GM12878 (cell line): ENCODE data around the gene TRAF3. TPM values are rescaled to one million over a fixed set of nuclear protein-coding genes. Genes with fewer than 3 reads are reported as not detected.

Source experiments
- ATAC-seq: fragments of 200-7000 bp; cut with Tn5 transposase; 3 replicates; pipeline ENCODE4 v1.9.1; 2020; ENCODE audit warnings: mild to moderate bottlenecking, moderate library complexity
- BruUV-seq: library from RNA; stranded (reverse); fragments of 400-500 nt; replicated peaks from 2 replicates; lab custom pipeline; 2021; lab: Mats Ljungman, UMichigan
- CTCF ChIA-PET: fragments of 300-600 bp; sonication (Branson Sonifier 250); formaldehyde crosslinking; extraction: SDS; loops from one replicate; lab custom pipeline; 2021; ENCODE audit warnings: inconsistent platforms; lab: Yijun Ruan, JAX
- POLR2A ChIA-PET: fragments of 350-600 bp; formaldehyde crosslinking; extraction: SDS; loops from one replicate; lab custom pipeline; 2021; ENCODE audit warnings: inconsistent platforms; lab: Charles Lee
- RAD21 ChIA-PET: fragments of 300-600 bp; sonication (Branson Sonifier 250); formaldehyde crosslinking; loops from one replicate; lab custom pipeline; 2023; ENCODE audit warnings: antibody characterized with exemption; ENCODE audit not compliant: unreplicated experiment; lab: Charles Lee
- SMC1A ChIA-PET: fragments of 300-600 bp; sonication (Branson Sonifier 250); formaldehyde crosslinking; loops from one replicate; lab custom pipeline; 2023; ENCODE audit not compliant: unreplicated experiment, uncharacterized antibody; lab: Charles Lee
- DNase-seq: peaks from one replicate; pipeline ENCODE4 v3.0.0-alpha.2; 2011; ENCODE audit warnings: low read depth, low spot score
- FAIRE-seq: peaks from 3 replicates; lab custom pipeline; 2011; peaks lifted over from hg19 to GRCh38; lab: Jason Lieb, UNC
- H2AFZ ChIP-seq: 2 replicates; pipeline ENCODE4 v1.6.0; 2011; ENCODE audit warnings: low read depth, low read length, control low read depth; ENCODE audit not compliant: control insufficient read depth
- H3K27ac ChIP-seq: 2 replicates; pipeline ENCODE4 v1.5.1; 2011; ENCODE audit warnings: control low read depth; ENCODE audit not compliant: control insufficient read depth, insufficient read depth
- H3K27me3 ChIP-seq, 2 experiments: replicated peaks in 1 of 2; 2 replicates each; pipeline versions ENCODE4 v1.6.0 to v1.6.1; 2011; ENCODE audit warnings: low read length in 1 of 2; ENCODE audit not compliant: control insufficient read depth in 2 of 2, insufficient read depth in 2 of 2
- H3K36me3 ChIP-seq, 2 experiments: 2 replicates each; pipeline ENCODE4 v1.5.1; 2011; ENCODE audit warnings: low read length in 1 of 2; ENCODE audit not compliant: control insufficient read depth in 2 of 2, insufficient read depth in 2 of 2
- H3K4me1 ChIP-seq: 2 replicates; pipeline ENCODE4 v1.6.1; 2011; ENCODE audit warnings: mild to moderate bottlenecking, low read length, moderate library complexity, mixed read lengths; ENCODE audit not compliant: control insufficient read depth, insufficient read depth
- H3K4me2 ChIP-seq: 2 replicates; pipeline ENCODE4 v1.6.0; 2011; ENCODE audit warnings: control low read depth; ENCODE audit not compliant: control insufficient read depth, insufficient read depth
- H3K4me3 ChIP-seq: fragments of 200-600 bp; sonication (generic); 2 replicates; pipeline ENCODE4 v1.5.1; 2016
- H3K79me2 ChIP-seq: 2 replicates; pipeline ENCODE4 v1.6.0; 2011; ENCODE audit warnings: low read length; ENCODE audit not compliant: control insufficient read depth, insufficient read depth
- H3K9ac ChIP-seq: 2 replicates; pipeline ENCODE4 v1.8.0; 2011; ENCODE audit warnings: low read length, control low read depth, mixed read lengths; ENCODE audit not compliant: control insufficient read depth, insufficient read depth
- H3K9me3 ChIP-seq: replicated peaks from 3 replicates; pipeline ENCODE4 v1.5.1; 2011; ENCODE audit warnings: mild to moderate bottlenecking, low read length; ENCODE audit not compliant: control insufficient read depth, insufficient read depth
- H4K20me1 ChIP-seq: 2 replicates; pipeline ENCODE4 v1.6.0; 2011; ENCODE audit not compliant: control insufficient read depth, insufficient read depth
- CBFB ChIP-seq: IDR thresholded peaks from 2 replicates; pipeline ENCODE4 v1.6.1; 2016; ENCODE audit warnings: antibody characterized with exemption, low read depth
- DPF2 ChIP-seq: fragments of 450-650 bp; IDR thresholded peaks from 2 replicates; pipeline ENCODE4 v1.6.1; 2017; ENCODE audit warnings: mild to moderate bottlenecking
- HDAC2 ChIP-seq: fragments of 200-600 bp; sonication (generic); IDR thresholded peaks from 2 replicates; pipeline ENCODE4 v1.6.1; 2017
- HDAC6 ChIP-seq: fragments of 200-600 bp; sonication (generic); IDR thresholded peaks from one replicate; pipeline ENCODE4 v1.8.0; 2017; ENCODE audit warnings: antibody characterized with exemption; ENCODE audit not compliant: unreplicated experiment
- HDGF ChIP-seq: fragments of 450-650 bp; IDR thresholded peaks from 2 replicates; pipeline ENCODE4 v1.6.1; 2016; ENCODE audit warnings: antibody characterized with exemption
- NR2F1 ChIP-seq: fragments of 450-650 bp; conservative IDR thresholded peaks from 2 replicates; pipeline ENCODE4 v1.6.1; 2017; ENCODE audit warnings: mild to moderate bottlenecking
- RBBP5 ChIP-seq: fragments of 200-600 bp; sonication (generic); conservative IDR thresholded peaks from 2 replicates; pipeline ENCODE4 v1.6.1; 2016
- ZZZ3 ChIP-seq: IDR thresholded peaks from 2 replicates; pipeline ENCODE4 v1.6.1; 2011; ENCODE audit warnings: low read depth; ENCODE audit not compliant: control insufficient read depth, insufficient read length
- WGBS: methylation state at CpG from one replicate; pipeline ENCODE4 v1.1.6; 2016; ENCODE audit warnings: low lambda C conversion rate; ENCODE audit not compliant: insufficient replicate concordance, insufficient coverage; ENCODE audit errors: missing lambda C conversion rate; 5-methylcytosine and 5-hydroxymethylcytosine counted together
- in situ Hi-C: fragments of 300-500 bp; cut with MboI; formaldehyde crosslinking; loops from 9 replicates; pipeline ENCODE4 v1.14.3; 2018; ENCODE audit warnings: mixed read lengths
- intact Hi-C: fragments of 100-400 bp; cut with micrococcal nuclease; formaldehyde crosslinking; loops from one replicate; pipeline ENCODE4 v1.14.2; 2022; ENCODE audit not compliant: unreplicated experiment
- polyA plus RNA-seq, 11 experiments: library from polyadenylated mRNA; depleted of rRNA in 4 of 11; unstranded in 6 of 11; stranded (reverse) in 5 of 11; fragments of >200 nt; fragmentation: Nextera tagmentation in 4 of 11; fragmentation: Illumina TruSeq in 1 of 11; extraction: Ambion mirVana in 4 of 11; extraction: Trizol in 1 of 11; gene quantifications; 1 replicate in 1 of 11; 2 replicates in 10 of 11; pipeline versions ENCODE4 v1.2.1 to v1.2.3, GENCODE V29; 2011 to 2016; ENCODE audit warnings: inconsistent platforms in 2 of 11, missing spikeins in 2 of 11, low read depth in 1 of 11
- total RNA-seq, 4 experiments: library from RNA; depleted of rRNA in 3 of 4; stranded (reverse); fragments of >200 nt in 3 of 4; fragmentation: Illumina TruSeq in 1 of 4; extraction: Trizol in 1 of 4; gene quantifications; 2 replicates each; pipeline versions ENCODE4 v1.2.1 to v1.2.3, GENCODE V29; 2013 to 2021
- TF ChIP-seq, protein P1 (sequence below): IDR thresholded peaks from 2 replicates; pipeline ENCODE4 v1.6.1; 2012; ENCODE audit warnings: low read length, inconsistent platforms

The TRAF3 gene
- total and polyA plus RNA-seq, 10 of the 15 experiments (the other 5 are each of a cell fraction or from before 2014, with no cell fraction given), result 3.0 to 70.1 (median 36.5) TPM

DNA sequence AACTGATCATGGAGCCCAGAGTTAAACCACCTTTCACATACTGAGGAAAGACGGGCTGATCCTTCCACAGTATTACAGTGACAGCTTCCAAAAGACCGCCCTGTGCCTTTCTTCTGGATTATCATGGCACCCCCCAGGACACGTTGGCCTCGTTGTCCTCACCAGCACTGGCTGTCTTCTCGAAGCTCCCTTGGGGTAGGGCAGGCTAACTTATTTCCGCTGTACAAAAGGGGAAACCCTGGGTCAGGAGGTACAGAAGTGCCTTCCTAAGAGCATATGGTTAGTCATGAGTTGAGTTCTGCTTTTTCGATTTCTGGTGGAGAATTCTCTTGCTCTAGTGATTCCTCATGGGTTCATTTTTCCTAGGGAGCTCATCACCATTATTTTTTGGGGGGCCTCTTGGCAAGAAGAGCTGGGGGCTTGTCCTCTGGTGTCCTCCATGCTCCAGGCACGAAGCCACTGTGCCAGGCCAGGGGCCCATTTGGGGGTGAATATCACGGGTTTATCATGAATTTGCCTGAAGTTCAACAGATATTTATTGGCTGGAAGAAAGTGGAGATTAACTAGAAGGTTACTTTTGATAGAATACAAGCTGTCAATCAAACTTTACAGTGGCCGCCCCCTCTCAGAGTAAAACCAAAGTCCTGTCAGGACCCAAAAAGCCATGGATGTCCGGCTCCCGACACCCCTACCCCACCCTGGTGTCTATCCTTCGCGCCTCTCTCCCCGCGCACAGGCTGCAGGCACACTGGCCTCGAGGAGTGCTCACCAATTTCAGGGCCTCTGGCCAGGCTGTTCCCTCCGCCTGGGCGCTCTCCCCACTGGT is 8.8 kb upstream of the TRAF3 start (continued):
- TF ChIP-seq ZZZ3, result no peak
- TF ChIP-seq, protein P1, sequence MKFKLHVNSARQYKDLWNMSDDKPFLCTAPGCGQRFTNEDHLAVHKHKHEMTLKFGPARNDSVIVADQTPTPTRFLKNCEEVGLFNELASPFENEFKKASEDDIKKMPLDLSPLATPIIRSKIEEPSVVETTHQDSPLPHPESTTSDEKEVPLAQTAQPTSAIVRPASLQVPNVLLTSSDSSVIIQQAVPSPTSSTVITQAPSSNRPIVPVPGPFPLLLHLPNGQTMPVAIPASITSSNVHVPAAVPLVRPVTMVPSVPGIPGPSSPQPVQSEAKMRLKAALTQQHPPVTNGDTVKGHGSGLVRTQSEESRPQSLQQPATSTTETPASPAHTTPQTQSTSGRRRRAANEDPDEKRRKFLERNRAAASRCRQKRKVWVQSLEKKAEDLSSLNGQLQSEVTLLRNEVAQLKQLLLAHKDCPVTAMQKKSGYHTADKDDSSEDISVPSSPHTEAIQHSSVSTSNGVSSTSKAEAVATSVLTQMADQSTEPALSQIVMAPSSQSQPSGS, result peak; percentile 51; the same call in 1 of the 2 replicates
- TF ChIP-seq DPF2, result peak; percentile 29; the same call in 1 of the 2 replicates
- TF ChIP-seq NR2F1, result peak; percentile 46; the same call in 1 of the 2 replicates
- no peak for TF ChIP-seq CBFB
- TF ChIP-seq RBBP5, result no peak

- H3K79me2 ChIP-seq, result no peaks in the 10 kb centered on the region; the same call in 1 of the 2 replicates
- TF ChIP-seq HDGF (peak; percentile 24; the same call in 1 of the 2 replicates), HDAC6 (no peak), HDAC2 (no peak)
- TF ChIP-seq, all 136 proteins: peak for 1
- intact Hi-C loops (no loop called here), in situ Hi-C loops (no loop called here)
- no peak for FAIRE-seq
- BruUV-seq, result no TSS peak
- H3K4me1 ChIP-seq, result peaks cover 51% of the 10 kb centered on the region
- H2AFZ ChIP-seq, result no peak overlapping the region
- no peak overlapping the region for H3K9ac ChIP-seq
- no peaks in the 10 kb centered on the region for H3K27me3 ChIP-seq
- ChIA-PET RAD21 (interaction anchor here (0.9 to 1.8 kb wide), 5 partner anchors 12 to 74 kb away, joined by 3 to 7 read pairs (median 4); no protein-coding TSS in a partner anchor), SMC1A (interaction anchor here (1.0 to 2.8 kb wide), 6 partner anchors 9 to 74 kb away, joined by 3 to 9 read pairs (median 4); no protein-coding TSS in a partner anchor), CTCF (interaction anchor here (1.0 to 2.4 kb wide), 4 partner anchors 9 to 174 kb away, joined by 4 to 9 read pairs (median 6); no protein-coding TSS in a partner anchor), POLR2A (interaction anchor here (1.0 to 2.3 kb wide), 5 partner anchors 10 to 73 kb away, joined by 3 to 9 read pairs (median 8); no protein-coding TSS in a partner anchor)
- no peak overlapping the region for H3K4me2 ChIP-seq
- H3K9me3 ChIP-seq, result no peaks in the 10 kb centered on the region; the same call in 2 of the 3 replicates
- peak overlapping the region; percentile 82 for H3K27ac ChIP-seq
- H3K4me3 ChIP-seq, result no peak overlapping the region
- 96% methylated on average over 4 of the region's 4 CpGs for WGBS
- no peaks in the 10 kb centered on the region for H3K36me3 ChIP-seq
- DNase-seq, result no peak
- no peak for ATAC-seq
- H4K20me1 ChIP-seq, result no peaks in the 10 kb centered on the region
Measured at GRCh38 chr14:102769049-102769327, 8.3 kb upstream of the TRAF3 start.
